ENCODE measurements around the gene HS1BP3. TPM values are rescaled to one million over a fixed set of nuclear protein-coding genes. Genes with fewer than 3 reads are reported as not detected.

HS1BP3 gene
- total and polyA plus RNA-seq, 2 of the 4 experiments (the other 2 are of a cell fraction): 9.0 to 14.8 TPM

DNA sequence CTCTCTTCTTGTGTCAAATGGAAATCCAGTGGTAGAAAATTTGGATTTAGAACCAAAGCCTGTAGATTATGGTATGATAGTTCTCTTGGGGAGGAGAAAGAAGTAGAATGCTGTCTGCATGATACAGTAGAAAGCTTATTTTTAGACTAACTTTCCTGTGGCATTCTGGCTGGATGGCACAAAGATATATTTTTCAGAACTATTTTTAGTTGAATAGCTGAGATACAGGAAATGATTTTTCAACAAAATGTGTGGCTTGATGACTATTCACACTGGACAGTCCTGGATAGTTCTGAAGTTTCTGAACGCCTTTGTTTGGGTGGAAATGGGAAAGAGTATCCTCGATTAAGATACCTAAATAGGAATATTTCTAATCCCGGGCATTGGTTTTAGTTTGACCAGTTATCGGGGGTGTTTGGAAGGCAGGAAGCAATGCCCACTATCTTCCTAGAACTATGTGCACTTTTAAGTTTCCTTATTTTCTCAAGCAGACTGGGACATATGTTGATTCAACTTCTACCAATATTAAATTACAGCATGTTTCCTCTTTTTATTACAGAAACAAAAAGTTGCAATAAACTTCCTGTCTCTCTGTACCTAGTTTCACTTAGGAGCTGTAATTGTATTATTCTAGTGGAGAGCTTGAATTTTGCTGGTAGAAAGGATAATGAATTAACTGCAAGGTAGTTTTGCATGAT, 48.2 kb upstream of the HS1BP3 start:
- Histone ChIP-seq H3K36me3 (ENCODE audit: control insufficient read depth, insufficient read depth, low read length) (peaks cover 3% of the 10 kb centered on the region; the same call in 1 of the 2 replicates), H2AK9ac (replicated peaks; ENCODE audit: low read depth, low read length, poor library complexity) (no peak overlapping the region), H3K4ac (ENCODE audit: low read depth, low read length) (no peak overlapping the region), H2BK5ac (ENCODE audit: low read depth, low read length, poor library complexity, severe bottlenecking) (no peak overlapping the region), H4K5ac (ENCODE audit: low read depth, low read length) (no peak overlapping the region), H2BK20ac (ENCODE audit: low read depth, low read length) (no peak overlapping the region), H4K91ac (ENCODE audit: insufficient read depth, low read depth, low read length) (no peak overlapping the region), H3K9ac (ENCODE audit: low read depth, low read length) (no peak overlapping the region), H3K27me3 (ENCODE audit: control insufficient read depth, insufficient read depth, low read length) (no peaks in the 10 kb centered on the region), H4K20me1 (ENCODE audit: insufficient read depth, low read length) (no peaks in the 10 kb centered on the region), H3K14ac (replicated peaks; ENCODE audit: low read depth, low read length) (0 out of 2 replicates have a peak overlapping the region, but pooled peaks have one; percentile 7), H2AK5ac (ENCODE audit: low read depth, low read length) (no peak overlapping the region), H3K18ac (ENCODE audit: low read depth, low read length) (no peak overlapping the region), H3K4me3 (ENCODE audit: insufficient read depth, low read depth, low read length) (no peak overlapping the region), H3K4me2 (ENCODE audit: low read depth, low read length) (peak overlapping the region; percentile 22; the same call in 1 of the 2 replicates), H4K8ac (ENCODE audit: low read depth in 2 of 2, low read length in 2 of 2) (no peak overlapping the region), H3K27ac (ENCODE audit: insufficient read depth, low read length) (no peak overlapping the region), H2BK120ac (ENCODE audit: low read depth, low read length) (no peak overlapping the region), H3K79me1 (ENCODE audit: low read depth in 1 of 2, low read length in 2 of 2) (0 out of 4 replicates have a peak, but pooled peaks cover 0 to 3% of the 10 kb centered on the region in 2 experiments), H2BK15ac (ENCODE audit: low read depth, low read length) (no peak overlapping the region), H3K9me1 (ENCODE audit: insufficient read depth, low read length) (0 out of 2 replicates have a peak, but pooled peaks cover 3% of the 10 kb centered on the region), H3K23ac (ENCODE audit: low read depth, low read length) (no peak overlapping the region), H3K4me1 (ENCODE audit: control insufficient read depth, insufficient read depth, low read length) (peaks cover 4% of the 10 kb centered on the region), H3K56ac (ENCODE audit: extremely low read depth, insufficient read depth, low read length) (no peak overlapping the region), H2AFZ (replicated peaks; ENCODE audit: low read length, poor library complexity) (no peak overlapping the region), H3K9me3 (ENCODE audit: control insufficient read depth, insufficient read depth, low read length) (no peaks in the 10 kb centered on the region)
- no peak for DNase-seq
- no CpG with 5 or more reads among the region's 4 CpGs for WGBS, 2 experiments (ENCODE audit: extremely low coverage in 2 of 2, insufficient read length in 1 of 2)
- BruUV-seq (replicated peaks): no TSS peak
- CTCF ChIA-PET: interaction anchor here (0.9 to 1.0 kb wide), 2 partner anchors 9 to 37 kb away, joined by 3 read pairs; no protein-coding TSS in a partner anchor
- ATAC-seq (ENCODE audit: low read depth): peak; percentile 25
- intact Hi-C loops (cut with micrococcal nuclease): no loop called here
- dilution Hi-C loops (cut with HindIII; ENCODE audit: low sequenced_read_pairs, unreplicated experiment): loop anchor here (25.0 kb wide), 1 partner anchor 238 kb away; no protein-coding TSS in a partner anchor
- in situ Hi-C loops (cut with MboI; ENCODE audit: low sequenced_read_pairs): no loop called here
- POLR2A ChIA-PET (ENCODE audit: unreplicated experiment): no interaction called here
- TF ChIP-seq, protein P1, sequence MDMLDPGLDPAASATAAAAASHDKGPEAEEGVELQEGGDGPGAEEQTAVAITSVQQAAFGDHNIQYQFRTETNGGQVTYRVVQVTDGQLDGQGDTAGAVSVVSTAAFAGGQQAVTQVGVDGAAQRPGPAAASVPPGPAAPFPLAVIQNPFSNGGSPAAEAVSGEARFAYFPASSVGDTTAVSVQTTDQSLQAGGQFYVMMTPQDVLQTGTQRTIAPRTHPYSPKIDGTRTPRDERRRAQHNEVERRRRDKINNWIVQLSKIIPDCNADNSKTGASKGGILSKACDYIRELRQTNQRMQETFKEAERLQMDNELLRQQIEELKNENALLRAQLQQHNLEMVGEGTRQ (IDR thresholded peaks at IDR 0.05; ENCODE audit: low read depth, low read length): no peak
- TF ChIP-seq MAFK (IDR thresholded peaks at IDR 0.05; ENCODE audit: low read depth, low read length): no peak
- no peak for TF ChIP-seq MAZ (IDR thresholded peaks at IDR 0.05; ENCODE audit: borderline replicate concordance, low read depth, low read length)
- no peak for TF ChIP-seq POLR2A (IDR thresholded peaks at IDR 0.05; ENCODE audit: low read depth, low read length)
- no peak for TF ChIP-seq RFX5 (IDR thresholded peaks at IDR 0.05; ENCODE audit: low read depth, low read length)
- TF ChIP-seq RCOR1 (IDR thresholded peaks at IDR 0.05; ENCODE audit: insufficient replicate concordance, low read length): no peak
- no peak for TF ChIP-seq SMC3 (IDR thresholded peaks at IDR 0.05; ENCODE audit: low read depth, low read length)
- TF ChIP-seq, protein P2, sequence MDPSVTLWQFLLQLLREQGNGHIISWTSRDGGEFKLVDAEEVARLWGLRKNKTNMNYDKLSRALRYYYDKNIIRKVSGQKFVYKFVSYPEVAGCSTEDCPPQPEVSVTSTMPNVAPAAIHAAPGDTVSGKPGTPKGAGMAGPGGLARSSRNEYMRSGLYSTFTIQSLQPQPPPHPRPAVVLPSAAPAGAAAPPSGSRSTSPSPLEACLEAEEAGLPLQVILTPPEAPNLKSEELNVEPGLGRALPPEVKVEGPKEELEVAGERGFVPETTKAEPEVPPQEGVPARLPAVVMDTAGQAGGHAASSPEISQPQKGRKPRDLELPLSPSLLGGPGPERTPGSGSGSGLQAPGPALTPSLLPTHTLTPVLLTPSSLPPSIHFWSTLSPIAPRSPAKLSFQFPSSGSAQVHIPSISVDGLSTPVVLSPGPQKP (IDR thresholded peaks at IDR 0.05; ENCODE audit: borderline replicate concordance, low read depth, low read length): no peak
- TF ChIP-seq RAD21 (IDR thresholded peaks at IDR 0.05; ENCODE audit: low read length): no peak
- no peak for TF ChIP-seq NFE2L2 (IDR thresholded peaks at IDR 0.05; ENCODE audit: low read depth, low read length)
- no peak for TF ChIP-seq CHD1 (IDR thresholded peaks at IDR 0.05; ENCODE audit: low read depth, low read length)
- no peak for TF ChIP-seq MXI1 (IDR thresholded peaks at IDR 0.05; ENCODE audit: borderline replicate concordance, low read depth, low read length)
- TF ChIP-seq BHLHE40 (IDR thresholded peaks at IDR 0.05; ENCODE audit: low read depth, low read length): no peak
- TF ChIP-seq, protein P3, sequence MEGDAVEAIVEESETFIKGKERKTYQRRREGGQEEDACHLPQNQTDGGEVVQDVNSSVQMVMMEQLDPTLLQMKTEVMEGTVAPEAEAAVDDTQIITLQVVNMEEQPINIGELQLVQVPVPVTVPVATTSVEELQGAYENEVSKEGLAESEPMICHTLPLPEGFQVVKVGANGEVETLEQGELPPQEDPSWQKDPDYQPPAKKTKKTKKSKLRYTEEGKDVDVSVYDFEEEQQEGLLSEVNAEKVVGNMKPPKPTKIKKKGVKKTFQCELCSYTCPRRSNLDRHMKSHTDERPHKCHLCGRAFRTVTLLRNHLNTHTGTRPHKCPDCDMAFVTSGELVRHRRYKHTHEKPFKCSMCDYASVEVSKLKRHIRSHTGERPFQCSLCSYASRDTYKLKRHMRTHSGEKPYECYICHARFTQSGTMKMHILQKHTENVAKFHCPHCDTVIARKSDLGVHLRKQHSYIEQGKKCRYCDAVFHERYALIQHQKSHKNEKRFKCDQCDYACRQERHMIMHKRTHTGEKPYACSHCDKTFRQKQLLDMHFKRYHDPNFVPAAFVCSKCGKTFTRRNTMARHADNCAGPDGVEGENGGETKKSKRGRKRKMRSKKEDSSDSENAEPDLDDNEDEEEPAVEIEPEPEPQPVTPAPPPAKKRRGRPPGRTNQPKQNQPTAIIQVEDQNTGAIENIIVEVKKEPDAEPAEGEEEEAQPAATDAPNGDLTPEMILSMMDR (conservative IDR thresholded peaks at IDR 0.05; ENCODE audit: low read depth, low read length): no peak
- no peak for TF ChIP-seq FOS (IDR thresholded peaks at IDR 0.05; ENCODE audit: low read depth, low read length)
